GM23338 (cell line): ENCODE results near the gene APOOL.

Experiments used
- EZH2 ChIP-seq: fragments of 200-600 bp; sonication (generic); IDR thresholded peaks from one replicate; pipeline ENCODE4 v1.8.0; 2017; ENCODE audit warnings: antibody characterized with exemption, mild to moderate bottlenecking, low read depth; ENCODE audit not compliant: unreplicated experiment
- EZH2phosphoT487 ChIP-seq: fragments of 200-600 bp; sonication (generic); IDR thresholded peaks from one replicate; pipeline ENCODE4 v1.8.1; 2018; ENCODE audit warnings: antibody characterized with exemption; ENCODE audit not compliant: unreplicated experiment
- TF ChIP-seq, protein P1 (sequence below), 2 experiments: fragments of 200-600 bp in 1 of 2; sonication (generic) in 1 of 2; conservative IDR thresholded peaks; 2 replicates each; pipeline versions ENCODE4 v1.5.1 to v1.6.1; 2016 to 2017; ENCODE audit warnings: antibody characterized with exemption in 2 of 2, low read depth in 2 of 2, mild to moderate bottlenecking in 2 of 2, moderate library complexity in 1 of 2
- TF ChIP-seq, protein P2 (sequence below): IDR thresholded peaks from one replicate; pipeline ENCODE4 v1.6.1; 2018; ENCODE audit warnings: antibody characterized with exemption; ENCODE audit not compliant: unreplicated experiment

DNA sequence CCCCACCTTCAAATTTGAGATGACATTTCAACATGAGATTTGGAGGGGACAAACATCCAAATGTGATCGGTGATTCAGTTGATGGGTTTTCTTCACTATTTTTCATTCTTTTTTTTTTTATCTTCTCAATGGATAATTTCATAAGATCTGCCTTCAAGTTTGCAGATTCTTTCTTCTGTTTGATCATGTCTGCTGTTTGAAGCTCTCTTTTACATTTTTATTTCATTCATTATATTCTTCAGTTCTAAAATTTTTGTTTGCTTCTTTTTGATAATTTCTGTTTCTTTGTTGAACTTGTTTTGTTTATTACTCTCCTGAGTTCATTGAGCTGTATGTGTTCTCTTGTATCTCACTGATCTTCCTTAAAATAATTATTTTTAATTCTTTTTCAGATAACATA lies 14.8 kb downstream of the APOOL start:
- TF ChIP-seq EZH2phosphoT487 (no peak), EZH2 (no peak)
- TF ChIP-seq, protein P1, sequence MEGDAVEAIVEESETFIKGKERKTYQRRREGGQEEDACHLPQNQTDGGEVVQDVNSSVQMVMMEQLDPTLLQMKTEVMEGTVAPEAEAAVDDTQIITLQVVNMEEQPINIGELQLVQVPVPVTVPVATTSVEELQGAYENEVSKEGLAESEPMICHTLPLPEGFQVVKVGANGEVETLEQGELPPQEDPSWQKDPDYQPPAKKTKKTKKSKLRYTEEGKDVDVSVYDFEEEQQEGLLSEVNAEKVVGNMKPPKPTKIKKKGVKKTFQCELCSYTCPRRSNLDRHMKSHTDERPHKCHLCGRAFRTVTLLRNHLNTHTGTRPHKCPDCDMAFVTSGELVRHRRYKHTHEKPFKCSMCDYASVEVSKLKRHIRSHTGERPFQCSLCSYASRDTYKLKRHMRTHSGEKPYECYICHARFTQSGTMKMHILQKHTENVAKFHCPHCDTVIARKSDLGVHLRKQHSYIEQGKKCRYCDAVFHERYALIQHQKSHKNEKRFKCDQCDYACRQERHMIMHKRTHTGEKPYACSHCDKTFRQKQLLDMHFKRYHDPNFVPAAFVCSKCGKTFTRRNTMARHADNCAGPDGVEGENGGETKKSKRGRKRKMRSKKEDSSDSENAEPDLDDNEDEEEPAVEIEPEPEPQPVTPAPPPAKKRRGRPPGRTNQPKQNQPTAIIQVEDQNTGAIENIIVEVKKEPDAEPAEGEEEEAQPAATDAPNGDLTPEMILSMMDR (conservative IDR thresholded peaks at IDR 0.05; ENCODE audit: low read depth in 2 of 2) = no peak
- TF ChIP-seq, protein P2, sequence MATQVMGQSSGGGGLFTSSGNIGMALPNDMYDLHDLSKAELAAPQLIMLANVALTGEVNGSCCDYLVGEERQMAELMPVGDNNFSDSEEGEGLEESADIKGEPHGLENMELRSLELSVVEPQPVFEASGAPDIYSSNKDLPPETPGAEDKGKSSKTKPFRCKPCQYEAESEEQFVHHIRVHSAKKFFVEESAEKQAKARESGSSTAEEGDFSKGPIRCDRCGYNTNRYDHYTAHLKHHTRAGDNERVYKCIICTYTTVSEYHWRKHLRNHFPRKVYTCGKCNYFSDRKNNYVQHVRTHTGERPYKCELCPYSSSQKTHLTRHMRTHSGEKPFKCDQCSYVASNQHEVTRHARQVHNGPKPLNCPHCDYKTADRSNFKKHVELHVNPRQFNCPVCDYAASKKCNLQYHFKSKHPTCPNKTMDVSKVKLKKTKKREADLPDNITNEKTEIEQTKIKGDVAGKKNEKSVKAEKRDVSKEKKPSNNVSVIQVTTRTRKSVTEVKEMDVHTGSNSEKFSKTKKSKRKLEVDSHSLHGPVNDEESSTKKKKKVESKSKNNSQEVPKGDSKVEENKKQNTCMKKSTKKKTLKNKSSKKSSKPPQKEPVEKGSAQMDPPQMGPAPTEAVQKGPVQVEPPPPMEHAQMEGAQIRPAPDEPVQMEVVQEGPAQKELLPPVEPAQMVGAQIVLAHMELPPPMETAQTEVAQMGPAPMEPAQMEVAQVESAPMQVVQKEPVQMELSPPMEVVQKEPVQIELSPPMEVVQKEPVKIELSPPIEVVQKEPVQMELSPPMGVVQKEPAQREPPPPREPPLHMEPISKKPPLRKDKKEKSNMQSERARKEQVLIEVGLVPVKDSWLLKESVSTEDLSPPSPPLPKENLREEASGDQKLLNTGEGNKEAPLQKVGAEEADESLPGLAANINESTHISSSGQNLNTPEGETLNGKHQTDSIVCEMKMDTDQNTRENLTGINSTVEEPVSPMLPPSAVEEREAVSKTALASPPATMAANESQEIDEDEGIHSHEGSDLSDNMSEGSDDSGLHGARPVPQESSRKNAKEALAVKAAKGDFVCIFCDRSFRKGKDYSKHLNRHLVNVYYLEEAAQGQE = no peak
